ENCODE data around the gene TNFAIP3.

GRCh38 chr6:137862419-137863090, 4.5 kb upstream of the TNFAIP3 start:
- TF ChIP-seq CTCF (IDR thresholded peaks at IDR 0.05) (no peak), POLR2A (IDR thresholded peaks at IDR 0.05) (no peak), POLR2AphosphoS5 (IDR thresholded peaks at IDR 0.05) (no peak), EP300 (IDR thresholded peaks at IDR 0.05) (no peak)

Measured in stomach (tissue), 4 donors.